GM21825 (cell line): ENCODE measurements around the gene ASTN2.

ENCODE experiments used
- ATAC-seq: cut with Tn5 transposase; IDR thresholded peaks from one replicate; pipeline ENCODE4 v1.9.1; 2021; ENCODE audit warnings: mild to moderate bottlenecking, moderate library complexity; ENCODE audit not compliant: unreplicated experiment

The ASTN2 gene

GRCh38 chr9:116499986-116500871 lies 914.6 kb downstream of the ASTN2 start:
- no peak for ATAC-seq

- no peak for ATAC-seq
These were observed 915.4 kb downstream of the ASTN2 start for GRCh38 chr9:116499434-116499833.

- ATAC-seq = no peak
These were observed 917.6 kb downstream of the ASTN2 start for GRCh38 chr9:116497095-116497890.

GRCh38 chr9:116496167-116496566 lies 918.7 kb downstream of the ASTN2 start:
- no peak for ATAC-seq

GRCh38 chr9:116495725-116496124 lies 919.1 kb downstream of the ASTN2 start:
- ATAC-seq = no peak

GRCh38 chr9:116494815-116495634 lies 919.8 kb downstream of the ASTN2 start:
- peak; percentile 60 for ATAC-seq

- ATAC-seq = no peak
These were observed 921.5 kb downstream of the ASTN2 start for GRCh38 chr9:116493183-116493860.

GRCh38 chr9:116491659-116492058 lies 923.2 kb downstream of the ASTN2 start:
- ATAC-seq = no peak

GRCh38 chr9:116491219-116491618 lies 923.6 kb downstream of the ASTN2 start:
- ATAC-seq = no peak

- no peak for ATAC-seq
These were observed 924.5 kb downstream of the ASTN2 start for GRCh38 chr9:116490321-116490720.

- no peak for ATAC-seq
These were observed 926.5 kb downstream of the ASTN2 start for GRCh38 chr9:116488373-116488772.

- no peak for ATAC-seq
These were observed 930.3 kb downstream of the ASTN2 start for GRCh38 chr9:116484492-116485061.

- no peak for ATAC-seq
These were observed 931.0 kb downstream of the ASTN2 start for GRCh38 chr9:116483622-116484491.

GRCh38 chr9:116482740-116483139 lies 932.1 kb downstream of the ASTN2 start:
- no peak for ATAC-seq

GRCh38 chr9:116480700-116481099 lies 934.2 kb downstream of the ASTN2 start:
- ATAC-seq = no peak

GRCh38 chr9:116479967-116480366 lies 934.9 kb downstream of the ASTN2 start:
- no peak for ATAC-seq

GRCh38 chr9:116479056-116479544 lies 935.8 kb downstream of the ASTN2 start:
- ATAC-seq = no peak

- ATAC-seq = no peak
These were observed 937.2 kb downstream of the ASTN2 start for GRCh38 chr9:116477584-116478141.

GRCh38 chr9:116476935-116477381 lies 937.9 kb downstream of the ASTN2 start:
- no peak for ATAC-seq
